Peyer's patch (tissue), 4 donors: Measurements from ENCODE around the gene CD93.

Source experiments
- CTCF ChIP-seq, 6 experiments: fragments of 450-650 bp in 4 of 6; fragments of 200-600 bp in 2 of 6; sonication (generic) in 1 of 6; IDR thresholded peaks; one replicate each; pipeline ENCODE4 v1.5.1; 2017 to 2019; ENCODE audit warnings: antibody characterized with exemption in 6 of 6, mild to moderate bottlenecking in 3 of 6, moderate library complexity in 1 of 6
- POLR2A ChIP-seq, 2 donors: fragments of 450-650 bp; IDR thresholded peaks; one replicate each; pipeline ENCODE4 v1.5.1; 2017; ENCODE audit warnings: antibody characterized with exemption in 2 of 2, mild to moderate bottlenecking in 2 of 2, moderate library complexity in 2 of 2

- TF ChIP-seq CTCF (IDR thresholded peaks at IDR 0.05): no peak
- no peak for TF ChIP-seq POLR2A (IDR thresholded peaks at IDR 0.05)
Observed at GRCh38 chr20:23127506-23128279, 41.6 kb upstream of the CD93 start.
